Skeletal muscle cell (primary cell): ENCODE results near the gene LAYN.

Experiments
- DNase-seq: peaks from one replicate; pipeline ENCODE4 v3.0.0-alpha.2; 2010; ENCODE audit warnings: low read depth
- H3K4me3 ChIP-seq: 2 replicates; pipeline ENCODE4 v1.5.1; 2011; ENCODE audit warnings: low read depth, mild to moderate bottlenecking, control low read depth, low read length, moderate library complexity

The LAYN gene

DNA sequence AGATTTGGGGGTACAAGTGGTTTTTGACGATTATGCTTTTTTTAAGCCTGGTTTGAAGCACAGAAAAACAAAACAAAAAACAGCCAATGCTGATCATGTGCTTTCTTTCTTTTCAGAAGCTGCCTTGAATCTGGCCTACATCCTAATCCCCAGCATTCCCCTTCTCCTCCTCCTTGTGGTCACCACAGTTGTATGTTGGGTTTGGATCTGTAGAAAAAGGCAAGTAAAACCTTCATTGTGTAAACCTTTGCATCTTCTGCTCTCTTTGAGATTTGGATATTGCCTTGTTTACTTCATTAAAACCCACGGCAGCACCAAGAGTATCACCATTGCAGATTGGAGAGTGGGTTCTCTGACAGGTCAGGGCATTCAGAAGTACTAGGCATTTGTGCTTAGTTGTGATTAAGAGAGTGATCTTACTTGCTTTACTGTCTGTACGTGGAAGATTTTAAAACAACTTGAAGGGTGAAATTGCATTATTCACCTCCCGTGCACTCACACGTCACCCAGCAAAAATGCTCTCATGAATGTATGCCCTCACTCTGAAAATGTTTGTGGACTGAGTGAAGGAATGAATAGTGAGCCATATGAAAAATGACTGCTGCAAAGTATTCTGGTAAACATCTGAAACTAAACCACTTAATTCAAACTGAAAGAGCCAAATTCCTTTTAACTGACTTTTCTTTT, 17.0 kb downstream of the LAYN start:
- DNase-seq, result peak; percentile 85
- no peak overlapping the region for H3K4me3 ChIP-seq

DNA sequence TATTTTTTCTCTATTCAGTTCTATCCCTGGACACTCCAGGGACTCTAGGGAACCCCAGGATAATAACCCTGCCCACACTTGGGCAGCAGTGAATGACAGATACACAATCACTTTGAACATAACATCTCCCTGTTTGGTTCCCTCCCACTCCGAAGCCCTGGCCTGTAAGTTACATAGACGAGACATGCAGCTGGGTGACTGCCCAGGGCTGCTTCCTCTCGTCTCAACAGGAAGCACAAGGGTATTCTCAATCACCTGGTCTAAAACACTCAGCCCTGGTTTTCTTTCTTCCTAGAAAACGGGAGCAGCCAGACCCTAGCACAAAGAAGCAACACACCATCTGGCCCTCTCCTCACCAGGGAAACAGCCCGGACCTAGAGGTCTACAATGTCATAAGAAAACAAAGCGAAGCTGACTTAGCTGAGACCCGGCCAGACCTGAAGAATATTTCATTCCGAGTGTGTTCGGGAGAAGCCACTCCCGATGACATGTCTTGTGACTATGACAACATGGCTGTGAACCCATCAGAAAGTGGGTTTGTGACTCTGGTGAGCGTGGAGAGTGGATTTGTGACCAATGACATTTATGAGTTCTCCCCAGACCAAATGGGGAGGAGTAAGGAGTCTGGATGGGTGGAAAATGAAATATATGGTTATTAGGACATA, 19.4 kb downstream of the LAYN start:
- H3K4me3 ChIP-seq, result no peak overlapping the region
- no peak for DNase-seq

DNA sequence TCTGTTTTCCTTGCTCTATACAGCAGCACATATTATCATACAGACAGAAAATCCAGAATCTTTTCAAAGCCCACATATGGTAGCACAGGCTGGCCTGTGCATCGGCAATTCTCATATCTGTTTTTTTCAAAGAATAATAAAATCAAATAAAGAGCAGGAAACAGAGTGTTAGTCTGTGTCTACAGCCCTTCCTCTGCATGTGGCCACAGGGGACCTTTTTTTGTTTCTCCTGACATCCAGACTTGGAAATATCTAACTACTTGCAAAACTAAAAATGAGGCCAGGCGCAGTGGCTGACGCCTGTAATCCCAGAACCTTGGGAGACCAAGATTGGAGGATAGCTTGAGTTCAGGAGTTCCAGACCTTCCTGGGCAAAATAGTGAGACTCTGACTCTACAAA, 20.3 kb downstream of the LAYN start:
- no peak for DNase-seq
- H3K4me3 ChIP-seq, result no peak overlapping the region

DNA sequence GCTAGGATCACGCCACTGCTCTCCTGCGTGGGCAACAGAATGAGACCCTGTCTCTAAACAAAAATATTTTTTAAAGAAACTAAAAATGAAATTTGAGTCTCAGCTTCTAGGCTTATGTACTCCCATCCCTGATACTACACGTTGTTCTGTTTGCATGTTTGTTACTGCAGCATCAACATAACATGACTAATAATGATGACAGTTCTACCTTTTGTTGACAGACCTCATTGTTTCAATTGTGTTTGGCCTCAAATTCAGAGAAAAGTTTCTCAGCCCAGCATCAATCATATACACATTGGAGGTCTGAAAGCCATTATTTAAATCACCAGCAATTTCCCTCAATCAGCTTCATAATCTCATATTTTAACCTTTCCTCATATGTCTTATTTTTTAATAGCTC, 20.8 kb downstream of the LAYN start:
- DNase-seq, result no peak
- H3K4me3 ChIP-seq, result no peak overlapping the region

DNA sequence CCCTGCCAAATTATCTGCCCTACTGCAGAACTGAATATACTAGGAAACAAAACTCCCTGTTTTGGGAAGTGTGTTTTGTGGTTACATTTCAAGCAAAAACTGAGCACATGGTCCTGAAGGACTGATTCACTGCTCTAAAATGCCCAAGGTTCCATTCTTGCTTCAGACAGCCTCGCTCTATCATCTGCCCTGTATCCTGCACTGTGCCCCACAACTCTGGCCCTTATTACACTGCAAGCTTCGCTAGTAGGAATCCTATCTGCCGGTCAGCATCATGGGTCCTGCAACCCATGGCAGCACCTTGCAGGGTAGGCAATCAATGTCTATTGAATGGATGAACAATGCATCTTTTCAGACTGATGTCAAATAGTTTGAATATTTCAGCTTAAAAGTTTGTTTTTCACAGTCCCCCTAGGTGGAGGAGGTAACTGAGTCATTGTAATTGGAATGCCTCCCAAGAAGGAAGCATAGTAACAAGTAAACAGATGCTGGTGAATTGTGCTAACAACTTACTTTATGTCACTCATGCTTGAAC, 21.3 kb downstream of the LAYN start:
- peak; percentile 58 for DNase-seq
- H3K4me3 ChIP-seq, result no peak overlapping the region

DNA sequence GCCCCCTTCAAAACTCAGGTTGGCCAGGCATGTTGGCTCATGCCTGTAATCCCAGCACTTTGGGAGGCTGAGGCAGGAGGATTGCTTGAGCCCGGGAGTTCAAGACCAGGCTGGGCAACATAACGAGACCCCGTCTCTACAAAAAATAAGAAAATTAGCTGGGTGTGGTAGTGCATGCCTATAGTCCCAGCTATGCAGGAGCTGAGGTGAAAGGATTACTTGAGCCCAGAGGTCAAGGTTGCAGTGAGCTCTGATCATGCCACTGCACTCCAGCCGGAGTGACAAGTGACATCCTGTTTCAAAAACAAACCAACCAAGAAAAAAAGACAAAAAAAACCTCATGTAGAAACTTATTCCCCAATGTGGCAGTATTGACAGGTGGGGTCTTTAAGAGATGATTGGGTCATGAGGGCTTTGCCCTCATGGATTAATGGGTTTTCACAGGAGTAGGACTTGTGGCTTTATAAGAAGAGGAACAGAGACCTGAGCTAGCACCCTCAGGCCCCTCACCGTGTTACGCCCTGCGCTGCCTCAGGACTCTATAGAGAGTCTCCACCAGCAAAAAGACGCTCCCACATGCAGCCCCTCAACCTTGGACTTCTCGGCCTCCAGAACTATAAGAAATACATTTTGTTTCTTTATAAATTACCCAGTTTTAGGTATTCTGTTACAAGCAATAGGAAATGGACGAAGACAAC, 22.3 kb downstream of the LAYN start:
- H3K4me3 ChIP-seq, result no peak overlapping the region
- no peak for DNase-seq

DNA sequence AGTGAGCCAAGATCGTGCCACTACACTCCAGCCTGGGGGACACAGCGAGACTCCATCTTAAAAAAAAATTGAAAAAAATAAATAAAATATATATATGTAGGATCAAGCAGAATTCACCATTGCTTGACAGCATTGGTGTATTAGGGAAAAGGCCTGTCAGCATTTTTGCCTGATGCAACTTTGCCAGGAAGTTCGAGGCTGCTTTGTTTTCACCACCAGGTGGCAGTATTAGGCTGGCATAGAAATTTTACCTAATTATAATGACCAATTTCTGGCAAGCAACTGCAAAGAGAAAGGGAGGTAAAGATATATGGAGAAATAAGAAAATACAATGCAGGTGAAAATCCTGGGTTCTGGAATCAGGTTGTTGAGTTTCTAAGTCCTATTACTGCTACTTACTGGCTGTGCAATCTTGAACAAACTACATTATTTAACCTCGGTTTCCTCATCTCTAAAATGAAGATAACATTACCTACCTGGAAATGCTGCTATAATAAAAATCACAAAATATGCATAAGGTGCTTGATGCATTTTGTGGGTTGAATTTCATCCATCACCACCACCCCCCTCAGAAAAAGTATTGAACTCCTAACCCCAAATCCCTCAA, 24.7 kb downstream of the LAYN start:
- DNase-seq, result no peak
- H3K4me3 ChIP-seq, result no peak overlapping the region

DNA sequence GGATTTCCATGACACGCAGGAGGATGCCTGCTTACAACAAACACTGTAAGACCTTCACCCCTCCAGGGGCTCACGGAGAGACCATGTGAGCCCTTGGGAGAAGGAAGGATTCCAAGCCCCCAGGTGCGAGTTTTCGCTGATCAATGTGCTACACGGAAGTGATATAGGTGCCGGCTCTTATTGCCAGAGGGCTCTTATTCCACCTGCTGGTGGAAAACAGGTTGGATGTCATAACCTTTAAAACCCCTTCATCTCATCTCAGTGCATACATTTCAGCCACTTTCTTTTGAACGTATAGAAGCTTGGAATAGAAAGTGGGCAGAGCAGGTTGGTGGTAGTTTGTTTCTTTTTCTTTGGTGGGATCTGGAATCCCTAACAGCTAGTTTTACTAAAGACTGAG, 25.8 kb downstream of the LAYN start:
- no peak for DNase-seq
- no peak overlapping the region for H3K4me3 ChIP-seq

DNA sequence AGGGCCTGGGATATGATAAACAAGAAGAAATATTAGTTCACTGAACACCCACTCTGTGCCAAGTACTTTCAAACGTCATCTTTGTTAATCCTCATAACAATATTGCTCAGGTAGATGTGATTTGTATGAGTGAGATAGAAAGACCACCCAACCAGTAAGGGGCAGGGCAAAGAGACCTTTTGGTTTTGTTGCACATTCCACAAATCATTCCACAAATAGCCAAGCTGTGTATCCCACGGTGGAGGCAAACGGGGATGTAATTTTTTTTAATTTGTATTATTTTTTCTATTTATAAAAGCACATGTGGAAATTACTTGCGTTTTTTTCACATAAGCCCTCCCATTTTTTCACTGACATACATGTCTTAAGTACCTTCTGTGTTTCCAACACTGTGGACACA, 29.0 kb downstream of the LAYN start:
- DNase-seq, result no peak
- H3K4me3 ChIP-seq, result no peak overlapping the region

DNA sequence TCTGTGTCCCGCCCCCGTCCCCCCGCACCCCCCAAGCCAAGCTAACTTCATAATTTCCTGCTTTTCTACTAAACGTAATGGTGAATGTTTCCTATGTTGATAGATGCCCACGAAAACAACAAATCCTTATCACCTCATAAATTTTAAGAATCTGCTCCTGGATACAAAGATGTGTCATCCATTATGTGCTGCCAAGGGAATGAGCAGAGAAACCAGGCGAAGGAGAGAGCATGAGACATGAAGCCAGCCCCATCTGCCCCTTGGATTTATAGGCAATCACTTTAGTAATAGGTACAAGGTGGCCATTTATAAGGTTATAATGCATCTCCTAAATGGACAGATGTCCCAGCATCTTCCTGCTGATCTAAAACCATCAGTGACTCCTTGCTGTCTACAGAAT, 30.3 kb downstream of the LAYN start:
- H3K4me3 ChIP-seq, result no peak overlapping the region
- DNase-seq, result no peak

DNA sequence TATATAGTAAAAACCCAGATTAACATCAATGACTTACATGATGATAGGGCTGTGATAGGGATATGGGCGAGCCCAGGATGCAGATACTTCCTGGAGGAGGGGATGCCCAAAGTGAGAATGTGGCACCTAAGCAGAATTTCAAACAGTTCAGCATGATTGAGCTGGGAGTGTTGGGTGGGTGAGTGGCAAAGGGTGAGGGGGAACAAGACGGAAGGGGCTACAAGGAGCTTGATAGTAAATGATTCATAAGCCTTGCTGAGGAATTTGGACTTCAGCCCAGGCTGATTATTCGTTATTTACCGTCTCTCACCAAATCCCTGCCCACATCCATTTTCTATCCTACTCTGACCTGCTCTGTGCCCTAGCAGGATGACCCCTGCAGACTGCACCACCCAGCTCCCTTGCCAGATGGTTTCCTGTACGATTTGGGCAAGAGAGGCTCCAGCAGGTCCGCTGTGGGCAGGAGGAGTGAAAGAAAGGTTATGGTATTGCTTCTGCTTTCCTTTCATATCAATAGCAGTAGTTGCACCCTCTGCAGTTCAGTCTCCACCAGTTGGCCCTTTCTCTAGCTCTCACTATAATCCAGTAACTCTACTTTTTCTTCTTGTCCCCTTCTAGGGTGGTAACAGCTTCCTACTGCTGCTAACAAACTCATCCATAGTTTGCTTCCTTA, 31.4 kb downstream of the LAYN start:
- DNase-seq, result no peak

DNA sequence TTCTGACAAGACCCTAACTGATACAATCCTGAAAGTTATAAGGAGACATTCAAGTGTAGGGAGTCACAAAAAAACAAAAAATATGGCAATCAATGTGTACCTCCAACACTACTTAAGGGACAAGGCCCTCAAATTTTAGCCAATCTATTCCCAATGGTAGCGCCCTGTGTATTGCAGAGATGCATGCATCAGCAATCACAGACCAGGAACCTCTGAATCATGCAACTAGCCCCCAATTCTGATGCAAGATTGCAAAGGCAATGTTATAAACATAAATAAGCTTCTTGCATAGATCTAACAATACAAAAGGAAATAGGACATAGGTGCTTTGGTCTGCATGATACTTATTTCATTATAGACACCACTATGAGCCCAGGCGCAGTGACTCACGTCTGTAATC, 32.1 kb downstream of the LAYN start:
- DNase-seq, result no peak
- no peak overlapping the region for H3K4me3 ChIP-seq

More for the DNA sequence above, 31.4 kb downstream of the LAYN start:
- H3K4me3 ChIP-seq, result no peak overlapping the region

DNA sequence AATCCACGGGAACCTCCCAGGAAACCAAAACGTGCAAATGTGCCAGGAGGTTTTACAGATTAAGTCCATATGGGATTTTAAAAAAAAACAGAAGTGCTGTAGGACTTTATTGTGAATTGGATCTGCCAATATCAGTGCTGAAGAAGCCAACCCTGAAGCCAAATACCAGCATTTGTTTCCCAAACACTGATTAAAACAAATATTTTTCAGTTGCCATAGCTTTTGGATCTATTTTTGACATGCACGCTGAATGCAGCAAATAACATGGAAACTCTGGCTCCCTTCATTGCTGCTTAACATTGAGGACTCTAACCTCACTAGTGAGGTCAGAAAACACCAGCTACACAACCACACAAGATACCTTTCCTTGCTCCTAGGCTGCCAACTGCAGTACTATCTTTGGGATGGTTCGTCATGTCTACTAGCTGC, 33.3 kb downstream of the LAYN start:
- no peak for DNase-seq
- H3K4me3 ChIP-seq, result no peak overlapping the region

DNA sequence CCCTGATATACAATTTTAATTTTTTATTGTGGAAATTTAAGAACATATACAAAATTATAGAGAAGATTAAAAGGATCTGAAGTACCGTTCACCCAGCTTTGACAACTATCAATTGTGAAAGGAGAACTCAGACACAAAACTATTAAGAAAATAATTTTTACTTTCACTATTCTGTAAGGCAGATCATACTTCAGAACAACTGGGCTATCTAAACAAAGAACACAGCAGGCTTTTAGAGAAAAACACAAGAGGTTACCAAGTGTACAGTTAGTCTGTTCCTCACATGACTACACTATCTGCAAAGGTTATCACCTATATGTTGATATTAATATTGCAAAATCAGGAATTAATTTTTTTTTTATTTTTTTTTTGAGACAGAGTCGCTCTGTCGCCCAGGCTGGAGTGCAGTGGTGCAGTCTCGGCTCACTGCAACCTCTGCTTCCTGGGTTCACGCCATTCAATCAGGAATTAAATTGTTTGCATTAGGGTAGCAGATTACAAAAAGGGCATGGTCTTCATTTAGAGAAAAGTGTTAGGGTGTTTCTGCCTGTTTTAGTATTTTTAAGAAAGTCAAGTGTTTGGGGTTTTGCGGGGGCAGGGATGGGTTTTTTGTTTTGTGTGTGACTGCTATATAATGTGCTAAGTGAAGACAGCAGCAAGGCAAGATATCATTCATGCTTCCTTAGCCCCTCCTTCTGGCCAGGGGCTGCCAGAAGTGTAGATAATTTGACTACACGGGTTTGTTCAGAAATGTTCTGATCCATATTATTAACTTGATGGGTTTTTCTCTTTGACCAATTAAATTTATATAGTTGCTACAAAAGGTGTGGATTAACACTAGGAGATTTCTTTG, 34.1 kb downstream of the LAYN start:
- DNase-seq, result no peak
- no peak overlapping the region for H3K4me3 ChIP-seq

DNA sequence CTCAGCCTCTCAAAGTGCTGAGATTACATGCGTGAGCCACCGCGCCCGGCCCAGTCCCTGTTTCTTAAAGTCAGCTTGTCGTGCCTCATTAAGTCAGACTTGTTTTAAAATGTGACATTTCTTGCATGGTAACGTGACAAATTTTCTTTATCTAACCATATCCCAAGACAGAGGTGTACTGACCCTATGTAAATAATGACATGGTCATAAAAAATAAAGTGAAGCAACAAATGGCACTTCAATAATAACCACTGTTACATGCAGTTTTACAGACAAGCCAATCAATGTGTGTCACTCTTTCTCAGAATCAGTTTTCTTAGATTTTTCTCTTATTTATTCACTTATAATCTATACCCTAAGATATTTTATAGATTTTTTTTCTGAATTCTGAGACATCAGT, 35.2 kb downstream of the LAYN start:
- no peak overlapping the region for H3K4me3 ChIP-seq
- DNase-seq, result no peak

DNA sequence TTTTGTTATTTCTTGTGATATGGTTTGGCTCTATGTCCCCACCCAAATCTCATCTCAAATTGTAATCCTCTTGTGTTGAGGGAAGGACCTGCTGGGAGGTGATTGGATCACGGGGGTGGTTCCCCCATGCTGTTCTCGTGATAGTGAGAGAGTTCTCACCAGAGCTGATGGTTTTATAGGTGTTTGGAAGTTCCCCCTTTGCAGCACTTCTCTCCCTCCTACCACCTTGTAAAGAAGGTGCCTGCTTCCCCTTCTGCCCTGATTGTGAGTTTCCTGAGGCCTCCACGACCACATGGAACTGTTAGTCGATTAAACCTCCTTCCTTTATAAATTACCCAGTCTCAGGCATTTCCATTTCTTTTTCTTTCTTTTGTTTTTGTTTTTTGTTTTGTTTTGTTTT, 37.3 kb downstream of the LAYN start:
- H3K4me3 ChIP-seq, result no peak overlapping the region
- DNase-seq, result no peak

DNA sequence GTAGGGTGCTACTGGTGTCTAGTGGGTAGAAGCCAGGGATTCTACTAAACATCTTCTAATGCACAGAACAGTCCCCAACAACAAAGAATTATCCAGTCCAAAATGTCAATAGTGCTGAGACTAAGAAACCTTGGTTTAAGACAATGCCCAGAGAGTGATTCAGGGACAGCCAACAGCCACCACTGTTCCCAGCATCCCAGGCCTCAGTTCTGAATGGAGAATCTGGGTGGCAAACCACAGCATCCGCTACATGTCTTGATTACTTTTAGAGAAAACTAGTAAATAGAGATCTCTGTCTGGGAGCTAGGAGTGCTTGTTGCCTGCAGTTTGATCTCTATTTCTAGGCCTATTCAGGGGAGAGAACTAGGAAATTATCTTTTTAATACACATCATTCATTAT, 40.8 kb downstream of the LAYN start:
- no peak for DNase-seq
- no peak overlapping the region for H3K4me3 ChIP-seq

DNA sequence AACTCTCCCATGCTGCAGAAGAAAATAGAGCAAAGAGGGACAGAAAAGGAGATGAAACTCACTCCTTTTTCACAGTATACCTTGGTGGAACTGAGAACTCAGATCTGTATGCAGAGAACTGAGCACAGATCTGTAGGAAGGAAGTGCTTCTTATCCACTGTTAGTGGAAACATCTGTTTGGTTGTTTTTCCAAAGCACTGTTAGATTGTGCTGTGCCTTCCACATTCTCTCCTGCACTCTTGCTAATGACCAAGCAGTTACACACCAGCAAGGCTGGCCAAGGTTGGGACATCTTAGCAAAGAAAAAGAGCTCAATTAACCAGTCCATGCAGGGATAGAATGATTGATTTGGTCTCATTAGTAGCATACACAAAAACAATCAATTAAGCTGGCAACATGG, 41.6 kb downstream of the LAYN start:
- no peak overlapping the region for H3K4me3 ChIP-seq
- no peak for DNase-seq

DNA sequence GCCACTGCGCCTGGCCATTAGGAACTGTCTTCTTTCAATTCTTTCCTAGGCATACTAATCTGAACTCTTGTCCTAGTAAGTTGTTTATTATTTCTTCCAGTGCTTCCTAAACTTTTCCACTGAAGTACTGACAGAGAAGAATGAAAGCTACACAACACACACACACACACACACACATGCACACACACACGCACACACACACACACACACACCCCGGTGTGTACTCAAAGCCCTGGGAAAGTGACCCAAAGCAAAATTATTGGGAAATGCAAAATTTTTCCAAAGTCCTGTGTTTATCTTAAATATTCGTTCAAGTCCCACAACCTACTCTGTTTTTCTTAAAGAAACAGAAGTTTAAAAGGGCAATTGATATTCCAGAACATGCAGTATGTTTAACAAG, 42.4 kb downstream of the LAYN start:
- no peak overlapping the region for H3K4me3 ChIP-seq

More for the DNA sequence above, 42.4 kb downstream of the LAYN start:
- no peak for DNase-seq
